Measurements from ENCODE around the gene FOXP1. TPM values are rescaled to one million over a fixed set of nuclear protein-coding genes. Genes with fewer than 3 reads are reported as not detected.

Gene FOXP1
- polyA plus RNA-seq, 1 donor (not counting 4 experiments of a cell fraction or from before 2014, with no cell fraction given): 14.6 TPM

GRCh38 chr3:71430941-71431552, 152.5 kb downstream of the FOXP1 start:
- no peak overlapping the region for H3K4me3 ChIP-seq (ENCODE audit: control insufficient read depth in 2 of 3, extremely low read depth in 1 of 3, insufficient read depth in 2 of 3, low read depth in 1 of 3, low read length in 3 of 3)
- peak overlapping the region; percentile 53 for H3K27ac ChIP-seq (ENCODE audit: control insufficient read depth, insufficient read depth, low read length)
- H3K27me3 ChIP-seq (ENCODE audit: control insufficient read depth, extremely low read depth, insufficient read depth, low read length): no peaks in the 10 kb centered on the region
- H3K9me1 ChIP-seq (ENCODE audit: control insufficient read depth, extremely low read depth, insufficient read depth, low read length): no peaks in the 10 kb centered on the region
- no peaks in the 10 kb centered on the region for H3K36me3 ChIP-seq (ENCODE audit: control insufficient read depth in 2 of 2, extremely low read depth in 1 of 2, insufficient read depth in 2 of 2, low read length in 2 of 2)
- H3K9me3 ChIP-seq (ENCODE audit: control insufficient read depth, low read depth, low read length): no peaks in the 10 kb centered on the region
- H2AFZ ChIP-seq (ENCODE audit: control insufficient read depth, low read length): no peak overlapping the region
- peaks cover 55% of the 10 kb centered on the region for H3K4me1 ChIP-seq (ENCODE audit: control insufficient read depth, extremely low read depth, insufficient read depth, low read length)
- no peaks in the 10 kb centered on the region for H3K79me2 ChIP-seq (ENCODE audit: control insufficient read depth, insufficient read depth, low read length)
- no peak overlapping the region for H3K9ac ChIP-seq (ENCODE audit: control insufficient read depth, extremely low read depth, insufficient read depth, low read length)
- TF ChIP-seq, protein P1, sequence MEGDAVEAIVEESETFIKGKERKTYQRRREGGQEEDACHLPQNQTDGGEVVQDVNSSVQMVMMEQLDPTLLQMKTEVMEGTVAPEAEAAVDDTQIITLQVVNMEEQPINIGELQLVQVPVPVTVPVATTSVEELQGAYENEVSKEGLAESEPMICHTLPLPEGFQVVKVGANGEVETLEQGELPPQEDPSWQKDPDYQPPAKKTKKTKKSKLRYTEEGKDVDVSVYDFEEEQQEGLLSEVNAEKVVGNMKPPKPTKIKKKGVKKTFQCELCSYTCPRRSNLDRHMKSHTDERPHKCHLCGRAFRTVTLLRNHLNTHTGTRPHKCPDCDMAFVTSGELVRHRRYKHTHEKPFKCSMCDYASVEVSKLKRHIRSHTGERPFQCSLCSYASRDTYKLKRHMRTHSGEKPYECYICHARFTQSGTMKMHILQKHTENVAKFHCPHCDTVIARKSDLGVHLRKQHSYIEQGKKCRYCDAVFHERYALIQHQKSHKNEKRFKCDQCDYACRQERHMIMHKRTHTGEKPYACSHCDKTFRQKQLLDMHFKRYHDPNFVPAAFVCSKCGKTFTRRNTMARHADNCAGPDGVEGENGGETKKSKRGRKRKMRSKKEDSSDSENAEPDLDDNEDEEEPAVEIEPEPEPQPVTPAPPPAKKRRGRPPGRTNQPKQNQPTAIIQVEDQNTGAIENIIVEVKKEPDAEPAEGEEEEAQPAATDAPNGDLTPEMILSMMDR (optimal IDR thresholded peaks at IDR 0.05 in 1 of 3, IDR thresholded peaks at IDR 0.05 in 1 of 3, conservative IDR thresholded peaks at IDR 0.05 in 1 of 3; ENCODE audit: extremely low read depth in 1 of 3, insufficient read depth in 2 of 3, low read length in 3 of 3): no peak
- no peak for TF ChIP-seq EZH2 (IDR thresholded peaks at IDR 0.05; ENCODE audit: low read length)
- DNase-seq (ENCODE audit: low read depth, low spot score) (peak; percentile 42), FAIRE-seq (peak; percentile 97)
- no peaks in the 10 kb centered on the region for H4K20me1 ChIP-seq (ENCODE audit: control insufficient read depth, extremely low read depth, insufficient read depth, low read length)
- H3K4me2 ChIP-seq (ENCODE audit: control insufficient read depth, extremely low read depth, insufficient read depth, low read depth, low read length): peak overlapping the region; percentile 46
- dilution Hi-C loops (cut with MboI; ENCODE audit: extremely low pct_ligation_motif_present, low sequenced_read_pairs): no loop called here

GRCh38 chr3:71429597-71429988, 153.9 kb downstream of the FOXP1 start:
- FAIRE-seq (peak; percentile 61), DNase-seq (ENCODE audit: low read depth, low spot score) (no peak)
- Histone ChIP-seq H2AFZ (ENCODE audit: control insufficient read depth, low read length) (no peak overlapping the region), H3K36me3 (ENCODE audit: control insufficient read depth in 2 of 2, extremely low read depth in 1 of 2, insufficient read depth in 2 of 2, low read length in 2 of 2) (no peaks in the 10 kb centered on the region), H3K9me3 (ENCODE audit: control insufficient read depth, low read depth, low read length) (no peaks in the 10 kb centered on the region), H3K4me3 (ENCODE audit: control insufficient read depth in 2 of 3, extremely low read depth in 1 of 3, insufficient read depth in 2 of 3, low read depth in 1 of 3, low read length in 3 of 3) (peak overlapping the region in 1 of 3 experiments; percentile 5), H4K20me1 (ENCODE audit: control insufficient read depth, extremely low read depth, insufficient read depth, low read length) (no peaks in the 10 kb centered on the region), H3K9ac (ENCODE audit: control insufficient read depth, extremely low read depth, insufficient read depth, low read length) (peak overlapping the region; percentile 13), H3K27ac (ENCODE audit: control insufficient read depth, insufficient read depth, low read length) (peak overlapping the region; percentile 29), H3K4me2 (ENCODE audit: control insufficient read depth, extremely low read depth, insufficient read depth, low read depth, low read length) (no peak overlapping the region), H3K9me1 (ENCODE audit: control insufficient read depth, extremely low read depth, insufficient read depth, low read length) (no peaks in the 10 kb centered on the region), H3K79me2 (ENCODE audit: control insufficient read depth, insufficient read depth, low read length) (no peaks in the 10 kb centered on the region), H3K27me3 (ENCODE audit: control insufficient read depth, extremely low read depth, insufficient read depth, low read length) (no peaks in the 10 kb centered on the region), H3K4me1 (ENCODE audit: control insufficient read depth, extremely low read depth, insufficient read depth, low read length) (peaks cover 55% of the 10 kb centered on the region)
- TF ChIP-seq EZH2 (IDR thresholded peaks at IDR 0.05; ENCODE audit: low read length): no peak
- TF ChIP-seq, protein P1 (optimal IDR thresholded peaks at IDR 0.05 in 1 of 3, IDR thresholded peaks at IDR 0.05 in 1 of 3, conservative IDR thresholded peaks at IDR 0.05 in 1 of 3; ENCODE audit: extremely low read depth in 1 of 3, insufficient read depth in 2 of 3, low read length in 3 of 3): no peak
- dilution Hi-C loops (cut with MboI; ENCODE audit: extremely low pct_ligation_motif_present, low sequenced_read_pairs): no loop called here

Measured in keratinocyte (primary cell).